Stimulated activated naive B cell treated with anti-CD40 and anti-IgM and Interleukin-4, amounts not matched to agents 10 μg/mL and 1 μg/mL and 100 μg/mL, for 72 hours (primary cell): ENCODE data around the gene RNF125.
"Not testable (repeated sequence)": the region's sequence is repeated elsewhere in the genome, so short reads cannot be mapped to it uniquely, and the experiment has no call there.

Experiments used
- ATAC-seq, 2 donors: fragments of 150-1000 bp; cut with Tn5 transposase; replicated peaks; 2 replicates each; pipeline ENCODE4 v1.10.0; 2021; ENCODE audit warnings: moderate library complexity in 1 of 2
- DNase-seq: peaks from one replicate; pipeline ENCODE4 v3.0.0; 2021
- H3K27ac Mint-ChIP-seq: one replicate; pipeline ENCODE4 v1.8.0; 2022; ENCODE audit warnings: mild to moderate bottlenecking, mixed read lengths
- H3K27me3 Mint-ChIP-seq, 2 donors: one replicate each; pipeline ENCODE4 v1.8.0; 2022; ENCODE audit warnings: mixed read lengths in 2 of 2
- H3K36me3 Mint-ChIP-seq, 2 donors: one replicate each; pipeline ENCODE4 v1.8.0; 2022; ENCODE audit warnings: mixed read lengths in 2 of 2, mild to moderate bottlenecking in 1 of 2
- H3K4me1 Mint-ChIP-seq, 2 donors: one replicate each; pipeline ENCODE4 v1.8.0; 2022; ENCODE audit warnings: mixed read lengths in 2 of 2, mild to moderate bottlenecking in 1 of 2
- H3K4me3 Mint-ChIP-seq, 2 donors: one replicate each; pipeline ENCODE4 v1.8.0; 2022; ENCODE audit warnings: mild to moderate bottlenecking in 2 of 2, mixed read lengths in 2 of 2, moderate library complexity in 1 of 2
- H3K9me3 Mint-ChIP-seq, 2 donors: one replicate each; pipeline ENCODE4 v1.8.0; 2022; ENCODE audit warnings: mixed read lengths in 2 of 2, mild to moderate bottlenecking in 1 of 2

Gene RNF125

GRCh38 chr18:32003822-32004221 is 14.8 kb upstream of the RNF125 start:
- H3K4me3 Mint-ChIP-seq, H3K27ac Mint-ChIP-seq, H3K36me3 Mint-ChIP-seq, DNase-seq, ATAC-seq, H3K4me1 Mint-ChIP-seq, H3K27me3 Mint-ChIP-seq, H3K9me3 Mint-ChIP-seq: not testable (repeated sequence)

DNA sequence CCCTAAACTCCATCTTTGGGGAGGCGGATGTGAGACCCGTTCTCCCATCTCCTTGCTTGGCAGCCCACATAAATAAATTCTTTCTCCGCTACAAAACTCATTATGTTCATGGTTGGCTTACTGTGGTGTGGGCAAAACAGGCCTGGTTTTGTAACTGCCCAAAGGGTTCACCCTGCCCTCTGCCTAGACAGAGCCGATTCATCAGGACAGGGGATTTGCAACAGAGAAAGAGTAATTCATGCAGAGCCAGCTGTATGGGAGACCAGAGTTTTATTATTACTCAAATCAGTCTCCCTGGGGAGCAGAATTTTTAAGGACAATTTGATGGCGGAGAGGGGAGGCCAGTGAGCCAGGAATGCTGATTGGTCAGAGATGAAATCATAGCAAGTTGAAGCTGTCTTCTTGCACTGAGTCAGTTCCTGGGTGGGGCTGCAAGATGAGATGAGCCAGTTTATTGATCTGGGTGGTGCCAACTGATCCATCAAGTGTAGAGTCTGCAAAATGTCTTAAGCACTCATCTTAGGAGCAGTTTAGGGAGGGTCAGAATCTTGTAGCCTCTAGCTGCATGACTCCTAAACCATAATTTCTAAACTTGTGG is 8.4 kb upstream of the RNF125 start:
- H3K4me3 Mint-ChIP-seq = no peak overlapping the region
- H3K36me3 Mint-ChIP-seq = no peaks in the 10 kb centered on the region
- no peak for ATAC-seq
- DNase-seq = no peak
- peak overlapping the region; percentile 4 for H3K27ac Mint-ChIP-seq
- H3K9me3 Mint-ChIP-seq = no peaks in the 10 kb centered on the region
- no peaks in the 10 kb centered on the region for H3K27me3 Mint-ChIP-seq
- no peaks in the 10 kb centered on the region for H3K4me1 Mint-ChIP-seq

DNA sequence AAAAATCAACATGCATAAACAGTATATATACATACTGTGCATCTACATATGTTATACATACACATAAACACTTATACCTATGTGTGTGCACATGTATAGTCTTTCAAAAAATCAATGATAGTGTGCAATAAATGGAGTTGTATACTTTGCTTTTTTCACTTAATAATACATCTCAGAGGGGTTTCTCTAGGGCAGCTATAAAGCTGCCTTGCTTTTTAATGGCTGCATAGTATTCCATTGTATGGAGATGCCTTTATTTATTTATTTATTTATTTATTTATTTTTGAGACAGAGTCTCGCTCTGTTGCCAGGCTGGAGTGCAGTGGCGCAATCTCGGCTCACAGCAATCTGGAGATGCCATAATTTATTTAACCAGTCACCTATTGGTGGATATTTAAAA is 7.4 kb upstream of the RNF125 start:
- Mint-ChIP-seq H3K36me3 (no peaks in the 10 kb centered on the region), H3K27me3 (no peaks in the 10 kb centered on the region), H3K4me1 (peaks cover 0 to 4% of the 10 kb centered on the region in 2 donors), H3K9me3 (no peaks in the 10 kb centered on the region), H3K4me3 (no peak overlapping the region), H3K27ac (no peak overlapping the region)
- DNase-seq (no peak), ATAC-seq (no peak)

DNA sequence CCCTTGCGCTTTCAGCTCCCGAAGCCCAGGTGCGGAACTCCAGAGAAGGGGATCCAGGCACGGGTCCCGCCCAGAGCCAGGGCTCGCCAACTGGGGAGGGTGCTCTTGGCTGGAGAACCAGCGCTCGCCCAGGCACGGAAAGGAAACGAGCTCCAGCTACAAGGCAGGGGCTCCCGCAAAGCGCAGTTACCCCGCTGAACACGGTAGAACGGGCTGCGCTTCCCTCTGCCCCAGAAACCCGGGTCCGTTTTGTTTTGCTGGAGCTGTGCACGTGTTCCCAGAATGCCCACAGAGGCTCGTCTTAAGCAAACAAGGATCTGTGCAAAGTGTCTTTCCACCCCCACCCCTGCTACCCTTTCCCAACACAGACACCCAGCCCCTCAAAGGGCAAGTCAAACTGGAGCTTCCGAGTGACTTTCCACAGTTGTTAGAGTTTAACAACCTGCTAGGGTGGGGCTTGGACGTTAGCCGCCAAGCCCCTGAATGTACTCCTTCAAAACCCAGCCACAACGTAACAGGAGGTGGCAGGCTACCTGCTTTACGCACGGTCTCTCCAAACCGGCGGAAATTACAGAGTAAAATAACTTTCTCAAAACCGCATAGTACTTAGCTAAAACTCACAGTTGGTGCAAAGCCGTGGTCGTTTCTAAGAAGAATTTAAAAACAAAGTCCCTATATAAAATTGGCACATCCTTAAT is 775 bp downstream of the RNF125 start:
- peak overlapping the region; percentile 99 for H3K4me3 Mint-ChIP-seq
- peaks cover 9 to 23% of the 10 kb centered on the region in 2 donors for H3K36me3 Mint-ChIP-seq
- DNase-seq (peak; percentile 28), ATAC-seq (peak; percentile 29 to 35)
- no peaks in the 10 kb centered on the region for H3K9me3 Mint-ChIP-seq
- H3K27me3 Mint-ChIP-seq = no peaks in the 10 kb centered on the region
- peak overlapping the region; percentile 97 for H3K27ac Mint-ChIP-seq
- peaks cover 22 to 43% of the 10 kb centered on the region in 2 donors for H3K4me1 Mint-ChIP-seq

DNA sequence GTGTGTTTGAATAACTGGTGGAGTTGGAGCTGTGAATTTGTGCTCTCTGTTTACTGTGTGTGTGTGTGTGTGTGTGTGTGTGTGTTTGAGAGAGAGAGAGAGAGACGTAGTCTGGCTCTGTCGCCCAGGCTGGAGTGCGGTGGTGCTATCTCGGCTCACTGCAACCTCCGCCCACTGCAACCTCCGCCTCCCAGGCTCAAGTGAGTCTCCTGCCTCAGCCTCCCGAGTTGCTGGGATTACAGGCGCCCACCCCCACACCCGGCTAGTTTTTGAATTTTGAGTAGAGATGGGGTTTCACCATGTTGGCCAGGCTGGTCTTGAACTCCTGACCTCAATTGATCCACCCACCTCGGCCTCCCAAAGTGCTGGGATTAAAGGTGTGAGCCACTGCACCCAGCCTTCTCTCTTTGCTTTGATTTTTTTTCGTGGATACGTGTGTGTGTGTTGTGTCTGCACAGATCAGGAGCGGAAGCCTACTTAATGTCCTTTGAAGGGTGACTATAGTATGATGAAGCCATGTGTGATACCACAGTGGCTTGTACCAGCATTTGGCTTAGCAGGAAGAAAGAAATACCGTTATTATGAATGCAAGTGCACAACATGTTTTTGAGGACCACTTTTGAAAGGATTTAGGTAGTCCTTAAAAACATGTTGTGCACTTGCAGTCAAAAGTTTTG is 1.5 kb downstream of the RNF125 start:
- Mint-ChIP-seq H3K4me3 (peak overlapping the region; percentile 99), H3K36me3 (peaks cover 12 to 27% of the 10 kb centered on the region in 2 donors), H3K4me1 (peaks cover 25 to 46% of the 10 kb centered on the region in 2 donors), H3K27ac (peak overlapping the region; percentile 97)
- DNase-seq = peak; percentile 29
- not testable (repeated sequence) for H3K27me3 Mint-ChIP-seq, H3K9me3 Mint-ChIP-seq, ATAC-seq

GRCh38 chr18:32021756-32022564 is 3.3 kb downstream of the RNF125 start:
- Mint-ChIP-seq H3K27me3 (no peaks in the 10 kb centered on the region), H3K4me3 (peak overlapping the region; percentile 37 to 44), H3K9me3 (no peaks in the 10 kb centered on the region), H3K4me1 (peaks cover 30 to 63% of the 10 kb centered on the region in 2 donors), H3K36me3 (peaks cover 13 to 33% of the 10 kb centered on the region in 2 donors), H3K27ac (no peak overlapping the region)
- no peak for DNase-seq
- ATAC-seq = no peak

DNA sequence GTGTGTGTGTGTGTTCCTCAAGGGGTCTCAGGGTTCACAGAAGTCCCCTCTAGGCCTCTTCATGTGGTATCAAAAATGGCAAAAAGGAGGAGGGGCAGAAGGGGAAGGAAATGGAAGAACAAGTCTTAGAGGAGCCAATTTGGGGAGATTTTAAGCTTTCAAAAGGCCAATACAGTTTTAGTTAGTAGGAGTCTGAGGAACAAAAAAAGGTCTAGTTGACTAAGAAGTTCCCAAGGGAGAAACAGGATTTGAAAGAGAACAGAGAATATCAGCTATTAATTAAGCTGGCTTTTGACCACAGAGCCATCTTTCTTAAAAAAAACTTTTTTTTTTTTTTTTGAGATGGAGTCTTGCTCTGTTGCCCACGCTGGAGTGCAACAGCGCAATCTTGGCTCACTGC is 7.1 kb downstream of the RNF125 start:
- DNase-seq (no peak), ATAC-seq (peak; percentile 78 to 83)
- Mint-ChIP-seq H3K9me3 (no peaks in the 10 kb centered on the region), H3K27me3 (no peaks in the 10 kb centered on the region), H3K27ac (peak overlapping the region; percentile 76), H3K36me3 (peaks cover 11 to 28% of the 10 kb centered on the region in 2 donors), H3K4me1 (peaks cover 25 to 55% of the 10 kb centered on the region in 2 donors), H3K4me3 (peak overlapping the region; percentile 24 to 64)

- peaks cover 14 to 36% of the 10 kb centered on the region in 2 donors for H3K36me3 Mint-ChIP-seq
- H3K4me1 Mint-ChIP-seq = peaks cover 25 to 54% of the 10 kb centered on the region in 2 donors
- ATAC-seq = peak; percentile 1 to 26
- no peaks in the 10 kb centered on the region for H3K27me3 Mint-ChIP-seq
- peak overlapping the region; percentile 24 to 46 for H3K4me3 Mint-ChIP-seq
- H3K9me3 Mint-ChIP-seq = no peaks in the 10 kb centered on the region
- no peak for DNase-seq
- H3K27ac Mint-ChIP-seq = peak overlapping the region; percentile 37
These were observed 8.0 kb downstream of the RNF125 start for GRCh38 chr18:32026491-32027086.

GRCh38 chr18:32029558-32029957 is 10.9 kb downstream of the RNF125 start:
- H3K4me3 Mint-ChIP-seq = peak overlapping the region in 1 of 2 donors; percentile 41

GRCh38 chr18:32032609-32033008 is 14.0 kb downstream of the RNF125 start:
- H3K27ac Mint-ChIP-seq = peak overlapping the region; percentile 31
- no peaks in the 10 kb centered on the region for H3K27me3 Mint-ChIP-seq
- peak overlapping the region in 1 of 2 donors; percentile 11 for H3K4me3 Mint-ChIP-seq
- H3K9me3 Mint-ChIP-seq = no peaks in the 10 kb centered on the region
- ATAC-seq (no peak), DNase-seq (no peak)
- peaks cover 27 to 40% of the 10 kb centered on the region in 2 donors for H3K36me3 Mint-ChIP-seq
- peaks cover 25 to 72% of the 10 kb centered on the region in 2 donors for H3K4me1 Mint-ChIP-seq

More at GRCh38 chr18:32029558-32029957, 10.9 kb downstream of the RNF125 start:
- Mint-ChIP-seq H3K9me3 (no peaks in the 10 kb centered on the region), H3K27ac (peak overlapping the region; percentile 62), H3K4me1 (peaks cover 28 to 64% of the 10 kb centered on the region in 2 donors), H3K36me3 (peaks cover 20 to 39% of the 10 kb centered on the region in 2 donors), H3K27me3 (no peaks in the 10 kb centered on the region)
- DNase-seq (no peak), ATAC-seq (no peak)

DNA sequence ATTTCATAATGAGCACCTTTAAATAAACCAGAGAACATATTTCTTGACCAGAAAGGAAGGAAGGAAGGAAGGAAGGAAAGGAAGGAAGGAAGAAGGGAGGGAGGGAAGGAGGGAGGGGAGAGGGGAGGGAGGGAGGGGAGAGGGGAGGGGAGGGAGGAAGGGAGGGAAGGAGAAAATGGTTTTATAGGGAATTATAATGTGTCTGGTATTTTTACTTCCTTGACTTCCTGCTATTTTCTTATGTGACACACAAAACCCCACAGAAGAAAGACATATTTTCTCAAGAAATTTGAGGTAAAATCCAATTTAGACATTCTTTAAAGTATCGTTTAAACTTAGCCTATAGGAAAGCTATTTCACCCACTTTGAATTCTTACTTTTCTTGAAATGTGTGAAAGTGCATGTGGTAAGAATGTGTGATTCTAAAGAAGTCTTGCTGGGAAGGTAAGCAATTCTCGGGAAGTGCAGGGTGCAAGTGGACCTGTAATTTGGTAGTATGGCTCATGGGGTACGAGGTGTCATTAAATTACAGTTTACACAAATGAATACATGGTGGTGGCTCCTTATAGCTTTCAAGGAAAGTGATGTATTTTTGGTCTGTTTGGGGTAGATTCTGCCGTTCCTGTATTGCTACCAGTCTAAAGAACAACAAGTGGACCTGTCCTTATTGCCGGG is 18.0 kb downstream of the RNF125 start:
- Mint-ChIP-seq H3K9me3 (peaks cover 0 to 4% of the 10 kb centered on the region in 2 donors), H3K4me3 (peak overlapping the region; percentile 23 to 67), H3K36me3 (peaks cover 47 to 56% of the 10 kb centered on the region in 2 donors), H3K4me1 (peaks cover 34 to 77% of the 10 kb centered on the region in 2 donors), H3K27me3 (no peaks in the 10 kb centered on the region), H3K27ac (peak overlapping the region; percentile 75)
- ATAC-seq = peak; percentile 75 to 86
- peak; percentile 24 for DNase-seq

GRCh38 chr18:32037616-32038015 is 19.0 kb downstream of the RNF125 start:
- Mint-ChIP-seq H3K36me3 (peaks cover 47 to 54% of the 10 kb centered on the region in 2 donors), H3K4me3 (peak overlapping the region in 1 of 2 donors; percentile 35), H3K27me3 (no peaks in the 10 kb centered on the region), H3K27ac (peak overlapping the region; percentile 75), H3K4me1 (peaks cover 36 to 83% of the 10 kb centered on the region in 2 donors), H3K9me3 (peaks cover 0 to 4% of the 10 kb centered on the region in 2 donors)
- DNase-seq = no peak
- no peak for ATAC-seq

- H3K36me3 Mint-ChIP-seq = peaks cover 47 to 59% of the 10 kb centered on the region in 2 donors
- H3K4me1 Mint-ChIP-seq = peaks cover 29 to 65% of the 10 kb centered on the region in 2 donors
- DNase-seq (no peak), ATAC-seq (peak; percentile 53 to 57)
- no peaks in the 10 kb centered on the region for H3K27me3 Mint-ChIP-seq
- H3K27ac Mint-ChIP-seq = peak overlapping the region; percentile 82
- H3K9me3 Mint-ChIP-seq = peaks cover 0 to 4% of the 10 kb centered on the region in 2 donors
- peak overlapping the region; percentile 10 to 40 for H3K4me3 Mint-ChIP-seq
These were observed 22.3 kb downstream of the RNF125 start for GRCh38 chr18:32040936-32041335.
